Spleen (tissue), 11 donors: ENCODE measurements around the gene STK36. TPM values are rescaled to one million over a fixed set of nuclear protein-coding genes. Genes with fewer than 3 reads are reported as not detected.

Source experiments
- DNase-seq: peaks from one replicate; pipeline ENCODE4 v3.0.0-alpha.2; 2020
- H3K27ac ChIP-seq, 8 donors: fragments of 200-600 bp; sonication (generic) in 7 of 8; 1 replicate in 4 of 8; 2 replicates in 4 of 8; pipeline versions ENCODE4 v1.5.0 to v1.8.0; 2016 to 2021; ENCODE audit warnings: inconsistent platforms in 4 of 8, mild to moderate bottlenecking in 4 of 8, moderate library complexity in 1 of 8
- H3K27me3 ChIP-seq, 7 donors: fragments of 200-600 bp; sonication (generic) in 6 of 7; replicated peaks in 1 of 7; 1 replicate in 4 of 7; 2 replicates in 3 of 7; pipeline versions ENCODE4 v1.5.0 to v1.8.0; 2016 to 2021; ENCODE audit warnings: inconsistent platforms in 3 of 7, mild to moderate bottlenecking in 1 of 7
- H3K36me3 ChIP-seq, 6 donors: fragments of 200-600 bp; sonication (generic) in 5 of 6; 1 replicate in 4 of 6; 2 replicates in 2 of 6; pipeline versions ENCODE4 v1.5.0 to v1.8.0; 2016 to 2021; ENCODE audit warnings: inconsistent platforms in 2 of 6
- H3K4me1 ChIP-seq, 6 donors: fragments of 200-600 bp; sonication (generic) in 5 of 6; 1 replicate in 3 of 6; 2 replicates in 3 of 6; pipeline versions ENCODE4 v1.5.0 to v1.8.0; 2016 to 2021; ENCODE audit warnings: inconsistent platforms in 3 of 6
- H3K4me3 ChIP-seq, 8 donors: fragments of 200-600 bp; sonication (generic) in 7 of 8; 1 replicate in 4 of 8; 2 replicates in 4 of 8; pipeline versions ENCODE4 v1.5.0 to v1.8.0; 2016 to 2021; ENCODE audit warnings: inconsistent platforms in 4 of 8, mild to moderate bottlenecking in 4 of 8, moderate library complexity in 2 of 8
- H3K9me3 ChIP-seq, 8 donors: fragments of 200-600 bp; sonication (generic) in 7 of 8; 1 replicate in 4 of 8; 2 replicates in 4 of 8; pipeline versions ENCODE4 v1.5.0 to v1.8.0; 2016 to 2021; ENCODE audit warnings: inconsistent platforms in 4 of 8
- POLR2A ChIP-seq, 3 donors: fragments of 450-650 bp; IDR thresholded peaks; one replicate each; pipeline ENCODE4 v1.5.1; 2017; ENCODE audit warnings: antibody characterized with exemption in 3 of 3, mild to moderate bottlenecking in 1 of 3
- POLR2AphosphoS5 ChIP-seq, 3 donors: sonication (generic); formaldehyde crosslinking; IDR thresholded peaks; one replicate each; pipeline ENCODE4 v1.5.1; 2017; ENCODE audit warnings: antibody characterized with exemption in 3 of 3
- WGBS, 5 donors: extraction: QIAGEN DNeasy Blood & Tissue Kit in 3 of 5; methylation state at CpG; one replicate each; pipeline versions ENCODE4 v1.1.5 to v1.1.7; 2013 to 2018; 5-methylcytosine and 5-hydroxymethylcytosine counted together
- intact Hi-C: fragments of 100-400 bp; cut with DNase I; formaldehyde crosslinking; loops from one replicate; pipeline ENCODE4 v1.15.0; 2023; ENCODE audit warnings: low total_unique reads
- polyA plus RNA-seq, 3 donors: library from polyadenylated mRNA; stranded (reverse); fragments of 200-250 nt; gene quantifications; one replicate each; pipeline ENCODE4 v1.2.1, GENCODE V29; 2013
- total RNA-seq, 7 donors: library from RNA; depleted of rRNA in 3 of 7; stranded (reverse); fragments of >200 nt in 3 of 7; fragmentation: NEBNext Ultra II Directional in 4 of 7; extraction: Animal tissue kit (Norgen Biotek cat#: 25700) in 4 of 7; gene quantifications; one replicate each; pipeline versions ENCODE4 v1.1.0 to v1.2.1, GENCODE V29; 2016 to 2021
- TF ChIP-seq, protein P1 (sequence below), 11 experiments: fragments of 200-600 bp in 7 of 11; fragments of 450-650 bp in 4 of 11; sonication (generic) in 4 of 11; IDR thresholded peaks in 8 of 11; conservative IDR thresholded peaks in 3 of 11; 1 replicate in 7 of 11; 2 replicates in 4 of 11; pipeline versions ENCODE4 v1.4.0 to v1.8.0; 2016 to 2021; ENCODE audit warnings: antibody characterized with exemption in 11 of 11, inconsistent platforms in 4 of 11, mild to moderate bottlenecking in 1 of 11
- donor health status: healthy with polysubstance abuse.
- donor health status: DM: no; HTN: no; CAD: no; lungs with moderate emphysema.
- donor health status: DM: no; HTN: no; CAD: no.
- donor health status: Bipolar disorder and iron deficiency.
- donor health status: healthy.
- donor health status: DM: no; HTN: no; CAD: no.
- donor health status: DM: yes; HTN: yes; CAD: no.

Gene STK36
- total and polyA plus RNA-seq, 10 donors, result 10.7 to 46.8 (median 22.9) TPM

- H3K9me3 ChIP-seq, result no peaks in the 10 kb centered on the region
- H3K4me3 ChIP-seq, result no peak overlapping the region
- H3K27ac ChIP-seq, result no peak overlapping the region
- WGBS, 5 donors, result 91 to 96% (median 93%) methylated on average over 15 of the region's 15 CpGs
- intact Hi-C loops, result no loop called here
- H3K36me3 ChIP-seq, result peaks cover 3 to 77% (median 71%) of the 10 kb centered on the region in 6 donors
- peaks cover 6 to 21% (median 11%) of the 10 kb centered on the region in 6 donors for H3K4me1 ChIP-seq
- no peak for DNase-seq
- H3K27me3 ChIP-seq, result no peaks in the 10 kb centered on the region
- TF ChIP-seq, protein P1, sequence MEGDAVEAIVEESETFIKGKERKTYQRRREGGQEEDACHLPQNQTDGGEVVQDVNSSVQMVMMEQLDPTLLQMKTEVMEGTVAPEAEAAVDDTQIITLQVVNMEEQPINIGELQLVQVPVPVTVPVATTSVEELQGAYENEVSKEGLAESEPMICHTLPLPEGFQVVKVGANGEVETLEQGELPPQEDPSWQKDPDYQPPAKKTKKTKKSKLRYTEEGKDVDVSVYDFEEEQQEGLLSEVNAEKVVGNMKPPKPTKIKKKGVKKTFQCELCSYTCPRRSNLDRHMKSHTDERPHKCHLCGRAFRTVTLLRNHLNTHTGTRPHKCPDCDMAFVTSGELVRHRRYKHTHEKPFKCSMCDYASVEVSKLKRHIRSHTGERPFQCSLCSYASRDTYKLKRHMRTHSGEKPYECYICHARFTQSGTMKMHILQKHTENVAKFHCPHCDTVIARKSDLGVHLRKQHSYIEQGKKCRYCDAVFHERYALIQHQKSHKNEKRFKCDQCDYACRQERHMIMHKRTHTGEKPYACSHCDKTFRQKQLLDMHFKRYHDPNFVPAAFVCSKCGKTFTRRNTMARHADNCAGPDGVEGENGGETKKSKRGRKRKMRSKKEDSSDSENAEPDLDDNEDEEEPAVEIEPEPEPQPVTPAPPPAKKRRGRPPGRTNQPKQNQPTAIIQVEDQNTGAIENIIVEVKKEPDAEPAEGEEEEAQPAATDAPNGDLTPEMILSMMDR (IDR thresholded peaks at IDR 0.05 in 8 of 11, conservative IDR thresholded peaks at IDR 0.05 in 3 of 11), result no peak
- peak in 1 of 3 donors; percentile 38 for TF ChIP-seq POLR2AphosphoS5 (IDR thresholded peaks at IDR 0.05)
These were observed 8.0 kb upstream of the STK36 start for GRCh38 chr2:218663901-218664300.

DNA sequence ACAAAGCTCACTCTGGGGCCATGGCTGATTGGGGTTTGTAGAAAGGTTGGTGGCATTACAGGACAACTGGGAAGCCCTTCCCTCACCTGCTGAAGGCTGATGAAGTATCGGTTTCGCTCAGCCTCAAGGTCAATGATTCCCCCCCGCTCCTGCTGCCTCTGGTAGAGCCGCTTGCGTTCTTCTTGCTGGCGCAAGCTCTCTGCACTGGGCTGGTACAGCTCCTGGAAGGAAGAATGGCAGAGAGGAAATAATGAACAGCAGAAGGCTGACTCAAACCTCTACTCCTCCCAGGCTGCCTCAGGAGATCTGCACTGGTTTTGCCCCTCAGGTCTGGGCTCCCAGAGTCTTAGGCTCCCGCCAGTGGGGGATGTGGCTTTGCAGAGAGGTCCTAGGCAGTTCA, 7.2 kb upstream of the STK36 start:
- TF ChIP-seq POLR2A (IDR thresholded peaks at IDR 0.05) (no peak), POLR2AphosphoS5 (IDR thresholded peaks at IDR 0.05) (no peak)
- TF ChIP-seq, protein P1 (IDR thresholded peaks at IDR 0.05 in 8 of 11, conservative IDR thresholded peaks at IDR 0.05 in 3 of 11), result no peak
- peaks cover 3 to 81% (median 71%) of the 10 kb centered on the region in 6 donors for H3K36me3 ChIP-seq
- no peak for DNase-seq
- no peaks in the 10 kb centered on the region for H3K9me3 ChIP-seq
- H3K27me3 ChIP-seq, result no peaks in the 10 kb centered on the region
- intact Hi-C loops, result no loop called here
- no peak overlapping the region for H3K4me3 ChIP-seq
- no peak overlapping the region for H3K27ac ChIP-seq
- peaks cover 6 to 25% (median 11%) of the 10 kb centered on the region in 6 donors for H3K4me1 ChIP-seq
- WGBS, 5 donors, result 92 to 98% (median 96%) methylated on average over 7 of the region's 7 CpGs

GRCh38 chr2:218671097-218671653, 711 bp upstream of the STK36 start:
- 42 to 50% (median 48%) methylated on average over 12 of the region's 12 CpGs for WGBS, 5 donors
- intact Hi-C loops, result no loop called here

GRCh38 chr2:218679119-218679518, 7.2 kb downstream of the STK36 start:
- H3K9me3 ChIP-seq, result no peaks in the 10 kb centered on the region
- no peaks in the 10 kb centered on the region for H3K4me1 ChIP-seq
- WGBS, 5 donors, result 41 to 62% (median 46%) methylated on average over 4 of the region's 4 CpGs
- peaks cover 0 to 76% (median 10%) of the 10 kb centered on the region in 6 donors for H3K36me3 ChIP-seq
- no peak overlapping the region for H3K27ac ChIP-seq
- no peak overlapping the region for H3K4me3 ChIP-seq
- intact Hi-C loops, result no loop called here
- H3K27me3 ChIP-seq, result no peaks in the 10 kb centered on the region
- DNase-seq, result no peak
- TF ChIP-seq, protein P1 (IDR thresholded peaks at IDR 0.05 in 8 of 11, conservative IDR thresholded peaks at IDR 0.05 in 3 of 11), result no peak
- TF ChIP-seq POLR2AphosphoS5 (IDR thresholded peaks at IDR 0.05), result no peak
- TF ChIP-seq POLR2A (IDR thresholded peaks at IDR 0.05), result no peak

More at GRCh38 chr2:218671097-218671653, 711 bp upstream of the STK36 start:
- DNase-seq, result no peak
- H3K27me3 ChIP-seq, result no peaks in the 10 kb centered on the region
- H3K36me3 ChIP-seq, result peaks cover 0 to 44% (median 24%) of the 10 kb centered on the region in 6 donors
- peak overlapping the region; percentile 64 to 86 (median 78) for H3K27ac ChIP-seq
- H3K4me3 ChIP-seq, result peak overlapping the region; percentile 59 to 94 (median 88)
- no peaks in the 10 kb centered on the region for H3K9me3 ChIP-seq
- H3K4me1 ChIP-seq, result peaks cover 10 to 42% (median 22%) of the 10 kb centered on the region in 6 donors
- TF ChIP-seq POLR2A (IDR thresholded peaks at IDR 0.05), result no peak
- TF ChIP-seq POLR2AphosphoS5 (IDR thresholded peaks at IDR 0.05), result no peak
- TF ChIP-seq, protein P1 (IDR thresholded peaks at IDR 0.05 in 8 of 11, conservative IDR thresholded peaks at IDR 0.05 in 3 of 11), result no peak
